Stimulated activated CD8-positive, alpha-beta memory T cell treated with anti-CD3 and anti-CD28 coated beads, Interleukin-7, amount 100 ng/mL, for 48 hours (primary cell): ENCODE data around the gene FBXL13.
"Not testable (repeated sequence)": the region's sequence is repeated elsewhere in the genome, so short reads cannot be mapped to it uniquely, and the experiment has no call there.

Source experiments
- DNase-seq, 2 donors: peaks; one replicate each; pipeline ENCODE4 v3.0.0-alpha.2; 2020; ENCODE audit warnings: low read depth in 1 of 2; ENCODE audit errors: extremely low read depth in 1 of 2

Gene FBXL13

DNA sequence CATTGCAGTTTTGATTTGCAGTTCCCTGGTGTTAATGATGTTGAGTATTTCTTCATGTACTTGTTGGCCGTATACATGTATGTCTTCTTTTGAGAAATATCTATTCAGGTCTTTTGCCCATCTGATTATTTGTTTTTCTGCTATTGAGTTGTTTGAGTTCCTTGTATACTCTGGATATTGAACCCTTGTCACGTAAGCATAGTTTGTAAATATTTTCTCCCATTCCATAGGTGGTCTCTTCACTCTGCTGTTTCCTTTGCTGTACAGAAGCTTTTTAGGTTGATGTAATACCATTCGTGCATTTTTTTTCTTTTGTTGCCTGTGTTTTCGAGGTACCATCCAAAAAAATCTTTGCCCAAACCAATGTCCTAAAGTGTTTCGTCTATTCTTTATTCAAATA, 205.4 kb downstream of the FBXL13 start:
- DNase-seq = no peak

DNA sequence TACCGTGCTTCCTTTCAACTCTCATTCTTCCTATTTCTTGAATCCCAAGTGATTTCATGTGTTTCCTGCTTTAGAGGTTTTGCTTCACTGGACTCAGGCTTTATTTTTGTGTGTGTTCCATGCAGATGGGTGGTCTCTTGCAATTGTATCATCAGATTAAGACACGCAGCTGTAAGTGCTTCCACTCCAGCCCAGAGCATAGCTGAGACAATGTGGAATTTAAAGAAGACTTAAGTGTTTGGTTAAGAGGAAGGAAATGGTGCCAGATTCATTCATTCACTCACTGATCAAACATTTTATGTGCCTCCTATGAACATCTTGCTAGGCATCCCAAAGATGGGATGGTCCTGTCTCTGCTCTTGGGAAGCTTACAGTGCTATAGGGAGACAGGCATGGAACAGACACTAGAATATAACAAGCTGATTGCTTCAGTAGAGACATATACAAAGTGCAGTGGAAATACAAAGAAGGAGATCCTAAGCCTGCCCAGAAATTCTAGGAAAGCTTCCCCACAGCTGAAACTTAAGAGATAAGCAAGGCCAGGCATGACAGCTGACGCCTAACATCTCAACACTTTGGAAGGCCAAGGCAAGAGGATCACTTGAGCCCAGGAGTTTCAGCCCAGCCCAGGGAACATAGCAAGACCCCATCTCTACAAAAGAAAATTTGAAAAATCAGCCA, 207.9 kb downstream of the FBXL13 start:
- DNase-seq = no peak

DNA sequence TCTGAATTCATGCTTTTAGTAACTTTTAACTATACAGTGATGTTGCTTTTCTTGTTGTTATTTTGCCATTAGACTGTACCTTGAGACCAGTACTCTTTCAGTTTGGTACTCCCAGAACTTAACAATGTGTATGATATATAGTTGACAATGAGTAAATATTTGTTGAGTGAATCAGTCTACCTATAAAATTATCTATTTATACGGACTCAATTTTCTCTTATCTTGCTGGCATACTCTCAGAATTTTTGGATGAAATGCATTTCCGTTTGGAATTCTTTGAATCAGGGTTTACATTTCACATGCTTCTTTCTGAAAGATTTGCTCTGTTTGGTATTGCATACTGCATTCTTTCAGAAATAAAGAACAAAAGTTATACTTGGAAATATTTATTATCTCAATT, 209.6 kb downstream of the FBXL13 start:
- DNase-seq = no peak

DNA sequence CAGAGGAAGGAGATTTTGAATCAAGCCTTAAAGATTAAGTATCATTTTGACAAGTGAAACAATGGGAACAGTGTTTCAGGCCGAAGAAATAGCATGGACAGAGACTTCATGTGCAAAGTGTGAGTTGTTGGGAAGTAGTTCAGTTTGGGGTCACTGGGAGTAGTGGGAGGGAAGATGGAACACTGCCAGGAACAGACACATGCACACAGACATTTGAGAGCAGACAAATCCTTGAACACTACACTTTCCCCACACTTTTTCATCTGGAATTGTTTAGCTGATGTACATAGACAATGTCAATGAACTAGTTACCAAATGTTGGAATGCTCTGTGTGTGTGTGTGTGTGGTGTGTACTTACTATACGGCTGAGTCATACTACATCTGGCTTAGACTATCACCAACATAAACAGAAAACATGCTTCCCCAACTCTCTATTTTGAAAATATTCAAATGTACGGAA, 214.2 kb downstream of the FBXL13 start:
- DNase-seq = no peak

DNA sequence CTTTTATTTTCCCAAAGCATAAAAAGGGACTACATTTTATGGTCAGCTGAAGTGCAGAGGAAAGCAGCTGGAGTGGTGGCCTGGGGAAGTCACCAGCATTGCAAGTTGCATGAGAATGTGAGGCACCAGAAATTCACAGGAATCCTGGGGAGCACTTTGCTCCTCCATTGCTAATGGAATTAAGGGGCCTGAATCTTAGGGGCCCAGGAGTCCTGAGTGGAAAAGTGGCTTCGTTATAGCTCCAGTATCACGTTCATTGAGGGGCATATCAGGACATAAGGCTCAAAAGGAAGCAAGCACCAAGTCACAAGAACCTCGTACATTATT, 214.8 kb downstream of the FBXL13 start:
- no peak for DNase-seq

DNA sequence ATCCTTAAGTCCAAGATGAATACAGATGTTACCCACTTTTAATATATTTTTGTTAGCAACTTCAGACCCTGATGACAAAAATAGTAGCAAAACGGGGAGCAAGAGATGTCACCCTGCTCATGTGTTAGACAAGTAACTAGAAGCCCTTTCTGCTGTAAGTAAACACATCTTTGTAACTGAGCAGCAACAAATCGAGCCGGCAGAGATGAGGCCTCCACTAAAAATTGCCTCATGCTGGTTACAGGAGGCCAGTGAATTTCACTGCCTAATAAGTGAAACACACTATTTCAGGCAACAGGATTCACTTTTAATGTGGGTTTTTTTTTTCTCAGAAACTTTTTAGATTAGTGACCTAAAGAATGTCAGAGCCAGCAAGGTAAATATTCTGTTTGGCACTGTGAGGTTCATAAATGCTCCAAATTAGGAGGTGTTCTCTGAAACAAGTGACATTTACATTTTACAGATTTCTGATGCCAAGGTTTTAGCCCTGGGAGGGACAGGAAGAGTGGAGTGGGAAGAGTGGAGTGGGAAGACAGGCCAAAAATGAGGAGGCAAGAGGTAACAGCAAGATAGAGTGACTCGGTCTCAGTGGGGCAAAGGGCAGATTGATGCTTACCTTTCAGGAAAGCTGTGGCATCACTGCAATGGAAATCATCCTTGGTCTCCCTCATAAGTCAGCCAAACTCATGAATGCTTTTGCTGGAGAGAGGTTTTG, 215.4 kb downstream of the FBXL13 start:
- no peak for DNase-seq

DNA sequence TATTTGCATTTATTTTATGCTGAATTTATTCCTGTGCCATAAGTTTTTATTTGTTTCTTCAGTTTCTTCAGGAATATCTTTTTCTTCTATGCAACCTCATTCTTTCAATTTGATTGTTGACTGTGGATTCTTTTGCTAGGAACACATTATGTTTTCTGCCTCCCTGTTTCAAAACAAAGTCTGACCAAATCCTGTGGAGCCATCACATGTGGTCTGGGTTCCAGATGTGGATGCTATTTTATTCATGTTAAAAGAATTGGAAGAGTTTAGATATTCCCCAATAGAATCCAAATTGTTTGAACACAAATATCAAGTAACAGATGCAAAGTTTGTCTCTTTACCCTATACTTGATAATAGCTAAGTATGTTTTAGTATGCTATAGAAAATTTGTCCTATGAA, 218.6 kb downstream of the FBXL13 start:
- DNase-seq = no peak

DNA sequence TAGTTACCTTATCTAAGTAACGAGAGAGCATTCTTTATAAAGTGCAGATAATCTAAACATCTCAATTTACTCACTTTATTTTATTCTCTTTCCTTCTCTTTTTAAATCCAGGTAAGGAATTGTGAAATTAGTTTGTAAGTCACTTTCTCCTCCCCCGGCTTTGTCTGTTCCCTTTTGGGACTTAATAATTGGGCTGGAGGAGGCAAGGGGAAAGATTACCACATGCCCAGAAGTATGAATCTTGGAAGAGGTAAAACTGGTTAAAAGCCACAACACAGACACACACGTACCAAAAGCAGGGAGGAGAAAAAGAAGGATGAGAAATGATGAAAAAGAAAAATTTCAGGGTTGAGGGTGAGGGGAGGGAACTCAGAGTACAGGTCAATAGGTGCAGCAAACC, 225.1 kb downstream of the FBXL13 start:
- DNase-seq = no peak

DNA sequence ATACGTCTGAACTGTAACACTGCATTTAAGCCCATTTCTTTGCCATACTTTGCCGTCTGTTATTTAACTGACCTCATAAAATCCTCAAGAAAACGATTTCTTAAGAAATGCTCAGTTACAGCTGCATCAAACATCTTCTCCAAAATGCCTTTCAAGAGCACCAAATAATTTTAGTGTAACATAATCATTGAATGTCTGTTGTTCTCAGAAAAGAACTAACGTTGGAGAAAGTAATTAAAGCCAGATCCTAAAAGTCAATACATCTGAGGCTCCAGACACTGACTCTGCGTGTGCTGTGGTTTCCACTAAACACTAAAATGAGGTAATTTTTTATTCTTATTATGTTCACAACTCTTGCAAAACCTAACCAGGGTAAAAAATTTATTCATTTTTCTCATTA, 225.5 kb downstream of the FBXL13 start:
- no peak for DNase-seq

DNA sequence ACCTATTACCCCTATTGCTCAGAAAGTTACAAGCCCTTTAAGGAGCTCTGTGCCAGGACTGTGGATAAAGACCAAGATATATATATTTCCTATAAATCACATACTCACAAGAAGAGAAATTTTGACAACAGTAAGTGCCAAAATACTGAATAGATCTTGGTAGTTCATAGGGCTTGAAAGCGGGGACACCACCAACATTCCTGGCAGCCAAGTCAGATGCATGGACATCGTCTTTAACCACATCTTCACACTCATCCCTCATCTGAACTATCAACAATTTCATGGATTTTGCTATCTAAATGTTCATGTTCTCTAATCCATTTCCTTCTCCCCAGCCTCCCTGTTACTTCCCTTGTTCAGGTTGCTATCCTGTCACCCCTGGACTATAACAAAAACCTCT, 229.2 kb downstream of the FBXL13 start:
- no peak for DNase-seq

DNA sequence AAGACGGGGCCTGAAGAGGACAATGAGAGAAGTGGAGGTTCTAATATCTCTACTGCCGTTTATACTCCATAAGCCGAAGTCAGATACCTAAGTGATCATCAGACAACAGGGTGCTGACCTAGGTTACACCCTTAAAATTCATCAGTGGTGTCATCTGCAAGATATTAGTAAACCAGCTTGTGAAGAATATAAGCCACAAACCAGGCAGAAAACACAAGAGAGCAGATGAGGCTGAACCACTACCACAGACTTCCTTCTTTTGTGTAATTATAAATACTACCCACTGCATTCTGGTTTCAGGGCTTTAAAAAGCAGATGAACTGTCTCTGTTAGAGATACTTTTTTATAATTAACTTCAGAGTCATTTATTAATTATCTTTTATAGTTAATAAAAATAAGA, 230.7 kb downstream of the FBXL13 start:
- DNase-seq = no peak

DNA sequence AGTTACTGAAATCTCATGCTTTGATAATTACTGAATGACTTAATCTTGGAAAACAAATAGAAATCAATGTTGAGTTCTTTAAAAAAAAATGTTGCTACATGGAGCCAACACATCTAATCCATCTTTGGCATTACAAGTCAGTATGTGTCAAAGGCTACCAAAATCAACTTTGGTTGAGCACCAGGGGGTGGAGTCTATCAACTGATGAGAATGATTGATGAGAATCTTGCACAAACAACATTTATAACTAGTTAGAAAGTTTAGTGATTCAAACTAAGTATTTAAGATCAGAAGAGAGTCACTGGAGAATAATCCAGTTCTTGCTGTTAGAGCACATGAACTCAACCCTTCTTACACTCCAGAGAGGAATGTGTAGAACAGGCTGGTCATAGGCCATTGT, 232.3 kb downstream of the FBXL13 start:
- no peak for DNase-seq

DNA sequence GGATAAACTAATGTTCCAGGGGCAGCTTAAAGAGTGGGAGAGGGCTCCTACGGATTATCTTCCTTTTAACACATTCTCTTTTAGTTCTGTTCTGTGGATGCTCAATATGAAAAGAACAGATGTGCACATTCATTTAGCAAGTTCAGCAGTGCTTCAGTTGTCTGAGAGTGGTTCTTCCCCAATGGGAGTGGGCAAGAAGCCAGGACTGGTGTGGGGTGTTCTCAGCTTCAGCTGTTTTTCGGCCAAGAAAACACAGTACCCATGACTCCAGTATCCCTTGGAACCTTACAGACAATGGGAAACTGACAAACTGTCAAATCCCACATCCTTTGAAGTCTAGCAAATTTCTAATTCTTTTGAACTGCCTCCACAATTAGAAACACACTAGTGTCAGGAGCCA, 233.3 kb downstream of the FBXL13 start:
- DNase-seq = no peak

DNA sequence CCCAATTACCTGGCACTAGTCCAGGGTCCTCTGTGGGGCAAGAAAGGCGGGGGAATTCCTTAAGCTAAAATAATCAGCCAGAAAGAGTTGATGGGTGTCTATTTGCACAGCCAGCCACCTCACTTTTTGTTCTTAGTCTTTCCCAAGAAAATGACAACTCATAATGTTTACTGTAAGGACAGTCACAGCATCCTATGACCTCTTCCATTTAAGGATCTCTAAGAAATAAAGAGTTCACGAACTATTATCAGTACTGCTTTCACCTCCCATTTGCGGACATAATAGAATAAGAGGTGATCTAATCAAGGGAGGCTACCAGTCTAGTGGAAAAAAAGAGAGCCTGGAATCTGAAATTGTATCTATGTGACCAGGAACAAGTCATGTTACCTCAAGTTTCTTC, 234.2 kb downstream of the FBXL13 start:
- no peak for DNase-seq

DNA sequence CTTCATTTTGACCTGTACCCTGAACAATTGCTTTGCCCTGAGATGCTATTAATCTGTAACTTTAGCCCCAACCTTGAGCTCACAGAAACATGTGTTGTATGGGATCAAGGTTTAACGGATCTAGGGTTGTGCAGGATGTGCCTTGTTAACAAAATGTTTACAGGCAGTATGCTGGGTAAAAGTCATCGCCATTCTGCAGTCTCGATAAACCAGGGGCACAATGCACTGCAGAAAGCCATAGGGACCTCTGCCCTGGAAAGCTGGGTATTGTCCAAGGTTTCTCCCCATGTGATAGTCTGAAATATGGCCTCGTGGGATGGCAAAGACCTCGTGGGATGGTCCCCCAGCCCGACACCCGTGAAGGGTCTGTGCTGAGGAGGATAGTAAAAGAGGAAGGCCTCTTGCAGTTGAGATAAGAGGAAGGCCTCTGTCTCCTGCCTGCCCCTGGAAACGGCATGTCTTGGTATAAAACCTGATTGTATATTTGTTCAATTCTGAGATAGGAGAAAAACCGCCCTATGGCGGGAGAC, 236.0 kb downstream of the FBXL13 start:
- DNase-seq = not testable (repeated sequence)

DNA sequence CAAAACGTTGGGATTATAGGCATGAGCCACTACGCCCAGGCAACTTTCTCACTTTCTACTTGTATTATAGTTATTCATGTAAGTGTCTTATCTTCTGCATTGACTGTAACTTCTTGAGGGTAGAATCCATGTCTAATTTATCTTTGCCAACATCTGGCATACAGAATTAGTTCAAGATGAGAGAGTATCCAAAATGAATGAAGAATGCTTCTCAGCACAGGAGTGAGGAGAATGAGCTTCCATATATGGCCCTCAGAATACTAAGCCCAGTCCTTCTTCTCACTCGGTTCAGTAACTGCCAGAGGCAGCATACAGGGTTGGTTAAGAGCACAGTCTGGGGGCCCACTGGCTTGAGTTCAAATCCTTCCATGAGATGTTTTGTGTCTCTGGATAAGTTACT, 236.8 kb downstream of the FBXL13 start:
- no peak for DNase-seq

DNA sequence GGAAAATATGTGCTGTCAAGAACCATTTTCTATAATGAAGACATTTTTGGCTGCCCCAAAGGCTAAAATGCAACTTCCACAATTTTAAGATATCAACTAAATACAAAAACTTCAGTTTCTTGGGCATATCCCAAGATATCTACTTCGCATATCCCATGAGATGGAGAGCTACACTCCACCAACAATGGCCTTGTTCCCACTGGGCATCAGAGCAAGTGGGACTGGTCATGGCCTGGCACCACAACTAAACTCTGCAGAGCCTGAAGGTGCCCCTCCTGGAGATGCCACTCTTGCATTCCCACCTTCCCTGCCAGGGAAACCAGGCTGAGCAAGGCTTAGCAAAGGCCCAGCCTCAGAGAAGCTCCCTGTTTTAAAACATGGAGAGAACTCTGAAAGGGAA, 237.6 kb downstream of the FBXL13 start:
- no peak for DNase-seq

DNA sequence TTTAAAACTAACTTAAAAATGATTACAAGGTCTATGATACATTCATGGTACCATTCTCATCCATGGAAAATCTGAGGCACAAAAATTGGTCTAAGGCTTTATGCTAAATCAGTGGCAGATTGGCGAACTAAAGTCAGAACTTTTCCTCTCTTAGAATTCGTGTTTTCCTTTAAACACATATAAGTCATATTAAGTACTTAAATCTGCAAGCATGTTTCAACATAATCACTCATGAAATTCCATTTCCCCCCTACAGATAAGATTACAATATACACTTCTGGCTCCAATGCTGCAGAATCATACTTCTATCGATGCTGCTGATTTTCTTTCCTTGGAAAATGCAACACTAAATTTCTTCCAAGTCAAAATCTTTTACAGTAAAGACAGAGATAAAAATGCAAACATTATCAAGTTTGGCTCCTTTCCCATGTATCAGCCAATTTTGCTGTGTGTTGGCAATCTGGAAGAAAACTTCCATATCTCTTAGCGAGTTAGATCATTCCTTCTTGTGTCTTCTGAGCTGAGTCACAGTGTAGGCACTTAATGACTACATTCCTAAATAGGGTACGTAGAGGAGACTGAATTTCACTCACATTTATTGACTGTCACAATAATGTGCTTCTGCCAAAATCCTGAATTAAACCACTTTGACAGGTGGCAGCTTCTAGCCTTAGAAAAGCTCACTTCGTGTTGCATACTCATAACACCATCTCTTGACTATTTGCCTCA, 238.2 kb downstream of the FBXL13 start:
- no peak for DNase-seq

DNA sequence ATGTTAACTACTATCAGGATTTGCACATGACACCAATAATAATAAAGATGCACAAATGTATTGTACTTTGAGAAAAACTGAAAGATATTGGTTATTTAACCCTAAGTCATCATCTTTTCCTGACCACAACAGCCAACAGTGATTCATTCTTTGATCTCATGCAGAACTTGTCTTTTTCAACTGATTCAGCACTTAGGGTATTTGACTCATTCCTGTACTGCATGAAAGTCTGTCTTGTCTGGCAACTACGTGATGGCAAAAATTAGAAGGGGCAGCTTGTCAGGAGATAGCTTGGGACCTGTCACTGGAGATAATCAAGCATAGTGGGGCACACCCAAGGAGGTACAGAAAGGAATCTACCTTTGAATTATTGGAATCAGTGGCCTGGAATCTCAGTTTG, 239.6 kb downstream of the FBXL13 start:
- DNase-seq = peak in 1 of 2 donors; percentile 19

DNA sequence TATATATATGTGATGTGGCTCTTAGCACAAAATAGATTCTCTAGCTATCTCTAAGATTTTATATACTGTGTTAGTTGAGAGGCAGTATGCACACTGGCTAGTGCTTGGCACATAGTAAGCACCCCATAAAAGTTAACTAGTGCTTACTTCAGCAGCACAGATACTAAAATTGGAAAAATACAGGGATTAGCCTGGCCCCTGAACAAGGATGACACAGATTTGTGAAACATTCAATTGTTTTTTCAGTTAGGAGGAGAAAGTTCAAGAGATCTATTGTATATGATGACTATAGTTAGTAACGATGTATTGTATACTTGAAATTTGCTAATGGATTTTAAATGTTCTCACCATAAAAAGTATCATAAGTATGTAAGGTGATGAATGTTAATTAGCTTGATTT, 240.1 kb downstream of the FBXL13 start:
- DNase-seq = no peak

DNA sequence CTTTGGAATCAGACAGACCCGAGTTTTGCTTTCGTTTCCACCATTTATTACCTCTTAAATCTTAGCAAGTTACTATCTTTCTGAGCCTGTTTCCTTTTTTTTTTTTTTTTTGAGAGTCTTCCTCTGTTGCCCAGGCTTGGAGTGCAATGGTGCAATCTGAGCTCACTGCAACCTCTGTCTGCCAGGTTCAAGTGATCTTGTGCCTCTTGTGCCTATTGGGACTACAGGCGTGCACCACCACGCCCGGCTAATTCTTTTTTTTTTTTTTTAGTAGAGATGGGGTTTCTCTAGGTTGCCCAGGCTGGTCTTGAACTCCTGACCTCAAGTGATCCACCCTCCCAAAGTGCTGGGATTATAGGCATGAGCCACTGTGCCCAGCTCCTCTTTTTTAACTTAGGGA, 241.3 kb downstream of the FBXL13 start:
- no peak for DNase-seq

DNA sequence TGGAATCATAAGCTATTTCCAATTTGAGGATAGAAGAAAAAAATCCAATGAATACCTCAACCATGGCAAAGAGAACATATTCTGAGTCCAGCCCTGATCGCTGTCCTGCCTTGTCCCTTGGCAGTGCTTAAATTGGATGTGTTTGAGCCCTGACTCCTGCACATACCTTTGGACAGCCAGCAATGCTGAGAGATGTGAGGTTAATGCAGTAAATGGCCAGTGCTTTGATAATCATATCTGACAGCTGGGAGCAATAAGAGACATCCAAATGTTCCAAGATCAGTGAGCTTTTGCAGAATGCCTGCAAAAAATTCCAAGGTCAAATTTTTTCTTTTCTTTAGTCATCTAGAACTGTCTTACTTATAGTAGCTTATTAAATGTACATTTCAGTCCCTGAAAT, 241.9 kb downstream of the FBXL13 start:
- no peak for DNase-seq
